KOPT-K1 (cell line): ENCODE results near the gene CLEC20A.

Experiments
- H3K27ac ChIP-seq: fragments of 200-600 bp; sonication (generic); 2 replicates; pipeline ENCODE4 v1.5.1; 2016; ENCODE audit warnings: antibody characterized with exemption, mild to moderate bottlenecking, low read depth, low read length; ENCODE audit not compliant: poor library complexity, severe bottlenecking
- H3K36me3 ChIP-seq: fragments of 200-600 bp; sonication (generic); 2 replicates; pipeline ENCODE4 v1.5.1; 2017; ENCODE audit warnings: antibody characterized with exemption, mild to moderate bottlenecking, low read length, moderate library complexity; ENCODE audit not compliant: insufficient read depth
- H3K9me3 ChIP-seq: fragments of 200-600 bp; sonication (generic); 2 replicates; pipeline ENCODE4 v1.5.1; 2017; ENCODE audit warnings: antibody characterized with exemption, low read length, mild to moderate bottlenecking; ENCODE audit not compliant: insufficient read depth, poor library complexity, severe bottlenecking

The CLEC20A gene

DNA sequence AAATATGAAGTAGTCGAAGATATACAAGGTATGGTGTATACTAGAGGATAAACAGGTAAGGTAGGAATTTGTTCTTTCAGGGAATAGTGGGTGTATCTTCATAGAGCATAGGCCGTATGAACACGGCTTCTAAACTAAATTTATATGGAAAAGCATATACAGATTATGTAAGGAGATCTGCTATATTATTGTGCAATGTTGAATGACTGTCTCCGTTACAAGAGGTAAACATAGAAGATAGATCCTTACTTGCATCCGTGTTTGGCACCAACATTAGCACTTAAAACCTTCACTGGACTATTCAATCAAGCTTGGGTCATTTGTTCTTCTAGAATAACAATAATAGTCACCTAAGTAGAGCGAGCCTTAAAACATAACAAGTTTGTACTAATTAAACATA is 45.9 kb downstream of the CLEC20A start:
- no peak overlapping the region for H3K27ac ChIP-seq
- no peaks in the 10 kb centered on the region for H3K9me3 ChIP-seq
- H3K36me3 ChIP-seq, result no peaks in the 10 kb centered on the region

DNA sequence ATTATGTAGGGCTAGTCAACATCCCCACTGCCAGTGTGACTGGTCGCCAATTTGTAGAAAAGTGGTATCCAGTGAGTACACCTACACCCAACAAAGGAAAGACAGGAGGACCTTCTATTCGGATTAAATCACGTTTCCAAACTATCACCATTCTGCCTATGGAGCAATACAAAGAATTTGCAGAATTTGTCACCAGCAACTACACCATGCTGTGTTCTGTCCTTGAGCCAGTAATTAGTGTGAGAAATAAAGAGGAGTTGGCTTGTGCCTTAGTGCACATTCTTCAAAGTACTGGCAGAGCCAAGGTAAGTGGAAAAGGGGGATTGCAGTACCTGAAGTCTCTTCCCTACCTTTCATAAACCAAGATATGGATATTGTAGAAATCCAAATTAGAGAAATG is 53.8 kb downstream of the CLEC20A start:
- no peaks in the 10 kb centered on the region for H3K36me3 ChIP-seq

DNA sequence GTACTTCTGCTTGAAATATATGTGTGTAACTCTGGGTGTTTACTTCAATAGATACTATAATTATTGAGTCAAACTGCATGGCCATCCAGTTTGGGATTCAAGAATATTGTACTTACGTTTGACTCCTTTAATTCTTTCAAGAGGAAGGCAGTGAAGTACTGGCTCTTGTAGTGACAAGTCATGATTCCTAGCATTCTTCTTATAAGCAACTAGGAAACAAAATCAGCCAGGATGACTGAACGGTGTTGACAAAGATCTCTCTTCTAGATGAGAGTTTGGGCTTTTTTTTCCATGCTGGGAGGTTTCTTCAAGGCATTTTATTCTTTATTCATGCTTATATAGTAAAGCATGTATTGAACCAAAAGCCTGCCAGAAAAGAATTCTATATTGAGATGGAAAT is 58.3 kb downstream of the CLEC20A start:
- H3K36me3 ChIP-seq, result no peaks in the 10 kb centered on the region
- no peak overlapping the region for H3K27ac ChIP-seq
- H3K9me3 ChIP-seq, result no peaks in the 10 kb centered on the region

More for the DNA sequence above, 53.8 kb downstream of the CLEC20A start:
- Histone ChIP-seq H3K27ac (no peak overlapping the region), H3K9me3 (no peaks in the 10 kb centered on the region)

DNA sequence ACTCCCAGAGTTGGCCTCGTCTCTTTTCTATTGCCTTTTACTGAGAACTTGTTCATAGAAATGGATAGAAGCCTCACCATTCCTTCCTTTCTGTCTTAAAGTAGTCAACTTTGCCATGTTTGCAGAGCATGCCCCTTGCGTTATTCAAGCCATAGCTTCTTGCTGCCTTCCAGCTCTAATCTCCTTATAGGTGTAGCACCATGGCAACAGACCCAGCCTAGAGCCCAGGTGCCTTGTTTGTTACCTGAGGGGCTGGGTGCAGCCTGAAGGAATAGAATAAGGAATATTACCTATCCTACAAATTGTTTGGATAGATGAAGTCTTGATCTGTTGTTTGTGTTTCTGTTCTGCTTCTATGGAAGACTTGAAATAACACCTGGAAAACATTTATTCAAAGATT is 59.9 kb downstream of the CLEC20A start:
- H3K27ac ChIP-seq, result no peak overlapping the region
- no peaks in the 10 kb centered on the region for H3K36me3 ChIP-seq
- H3K9me3 ChIP-seq, result no peaks in the 10 kb centered on the region

DNA sequence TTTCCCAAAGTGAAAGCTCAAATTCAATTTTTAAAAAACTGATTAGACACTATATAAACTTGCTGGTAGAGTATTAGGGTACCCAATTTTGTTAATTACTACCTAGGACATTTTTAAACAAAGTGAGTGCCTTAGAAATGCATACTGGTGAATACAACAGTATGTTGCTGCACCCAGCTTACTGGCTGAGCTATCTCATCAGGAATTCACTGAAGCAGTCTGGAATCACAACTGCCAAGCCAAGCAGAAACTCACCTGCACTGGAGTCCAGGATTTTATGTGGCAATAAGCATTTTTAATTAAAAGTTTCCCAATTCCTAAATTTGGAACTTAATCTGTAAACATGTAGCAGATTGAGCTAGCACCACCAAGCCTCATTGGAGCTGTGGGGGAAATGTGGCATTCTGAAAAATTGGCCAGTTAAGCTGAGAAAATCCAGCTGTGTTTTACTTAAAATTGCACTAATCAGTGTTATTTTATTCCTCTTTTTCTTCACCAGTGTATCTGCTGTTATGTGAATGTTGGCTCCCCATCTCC is 61.8 kb downstream of the CLEC20A start:
- no peak overlapping the region for H3K27ac ChIP-seq
- H3K36me3 ChIP-seq, result no peaks in the 10 kb centered on the region
- no peaks in the 10 kb centered on the region for H3K9me3 ChIP-seq

DNA sequence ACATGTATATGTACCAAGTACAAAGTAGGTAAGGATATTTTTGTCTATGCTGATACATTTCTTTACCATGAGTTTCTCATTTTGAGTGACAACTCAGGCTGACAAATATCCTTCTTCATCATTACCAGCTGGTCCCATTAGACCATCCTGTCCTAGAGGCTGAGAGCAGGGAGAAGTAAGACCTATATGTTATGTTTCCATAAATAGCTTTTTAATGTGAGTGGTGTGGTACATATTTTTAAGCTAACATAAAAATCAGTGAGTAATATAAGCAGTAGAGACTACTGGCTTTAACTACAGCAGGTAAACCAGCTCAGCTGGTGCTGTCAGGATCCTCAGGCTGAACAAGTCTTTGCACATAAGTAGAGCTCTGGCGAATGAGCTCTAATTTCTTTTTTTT is 62.4 kb downstream of the CLEC20A start:
- Histone ChIP-seq H3K36me3 (no peaks in the 10 kb centered on the region), H3K9me3 (no peaks in the 10 kb centered on the region)

More for the DNA sequence above, 62.4 kb downstream of the CLEC20A start:
- no peak overlapping the region for H3K27ac ChIP-seq
